ENCODE data around the gene ESRRG.

Gene ESRRG

GRCh38 chr1:216502528-216503162, 220.6 kb downstream of the ESRRG start:
- no peak for DNase-seq (ENCODE audit: low read depth)

DNA sequence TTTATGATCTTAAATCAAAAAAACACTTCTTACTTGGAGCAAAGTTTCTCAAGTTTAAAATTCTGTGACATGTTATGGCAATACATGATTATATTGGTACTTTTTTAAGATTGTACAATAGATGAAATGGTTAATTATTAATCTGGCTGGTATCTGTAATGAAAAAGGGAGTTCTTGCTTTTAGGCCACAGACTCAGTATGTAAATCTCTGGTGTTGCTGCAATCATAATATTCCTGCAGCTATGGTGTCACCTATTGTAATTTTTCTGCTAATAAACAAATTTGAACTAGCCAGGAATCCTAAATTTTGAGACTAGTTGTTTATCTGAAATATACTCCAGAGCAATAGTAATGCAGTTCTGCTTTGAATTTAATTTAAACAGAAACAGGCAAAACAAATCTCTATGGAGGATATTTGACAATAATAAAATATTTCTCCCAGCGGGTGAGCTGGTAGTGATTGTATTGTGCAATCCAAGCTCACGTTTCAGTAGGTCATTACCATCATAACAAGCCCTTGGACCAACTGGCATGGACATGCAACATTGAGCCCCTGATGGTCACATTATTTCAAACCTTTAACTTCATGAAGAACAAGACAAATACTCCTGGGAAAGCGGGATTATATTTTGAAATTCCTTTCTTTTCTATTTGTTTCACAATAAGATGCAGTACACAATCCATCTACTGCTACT, 222.8 kb downstream of the ESRRG start:
- DNase-seq (ENCODE audit: low read depth): no peak

- no peak for DNase-seq (ENCODE audit: low read depth)
Measured at GRCh38 chr1:216499581-216500272, 223.5 kb downstream of the ESRRG start.

DNA sequence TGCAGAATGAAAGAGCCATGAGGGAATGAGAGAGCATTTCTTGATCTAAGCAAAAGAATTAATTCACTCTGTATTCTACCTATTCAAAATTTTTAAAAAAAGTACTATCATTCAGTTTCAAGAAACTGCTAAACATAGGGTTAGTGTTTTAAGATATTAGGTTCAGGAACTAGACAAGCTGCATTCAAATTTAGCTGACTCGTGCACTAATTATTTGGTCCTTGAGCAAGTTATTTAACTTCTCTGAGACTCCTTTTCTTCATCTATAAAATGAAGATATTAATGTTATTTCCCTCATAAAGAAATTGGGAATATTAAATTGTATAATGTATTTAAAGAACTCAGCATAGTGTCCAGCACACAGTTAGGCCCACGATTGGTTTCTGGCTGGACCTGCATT, 225.0 kb downstream of the ESRRG start:
- no peak for DNase-seq (ENCODE audit: low read depth)

DNA sequence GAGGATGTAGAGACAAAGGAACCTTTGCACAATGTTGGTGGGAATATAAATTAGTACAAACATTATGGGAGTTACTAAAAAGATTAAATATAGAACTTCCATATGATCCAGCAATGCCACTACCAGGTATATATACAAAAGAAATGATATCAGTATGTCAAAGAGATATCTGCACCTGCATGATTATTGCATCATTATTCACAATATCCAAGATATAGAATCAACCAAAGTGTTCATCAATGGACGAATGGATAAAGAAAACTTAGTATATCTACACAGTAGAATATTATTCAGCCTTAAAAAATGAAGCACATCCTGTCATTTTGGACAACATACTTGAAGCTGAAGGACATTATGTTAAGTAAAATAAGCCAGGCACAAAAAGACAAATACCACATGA, 238.2 kb downstream of the ESRRG start:
- no peak for DNase-seq (ENCODE audit: low read depth)

DNA sequence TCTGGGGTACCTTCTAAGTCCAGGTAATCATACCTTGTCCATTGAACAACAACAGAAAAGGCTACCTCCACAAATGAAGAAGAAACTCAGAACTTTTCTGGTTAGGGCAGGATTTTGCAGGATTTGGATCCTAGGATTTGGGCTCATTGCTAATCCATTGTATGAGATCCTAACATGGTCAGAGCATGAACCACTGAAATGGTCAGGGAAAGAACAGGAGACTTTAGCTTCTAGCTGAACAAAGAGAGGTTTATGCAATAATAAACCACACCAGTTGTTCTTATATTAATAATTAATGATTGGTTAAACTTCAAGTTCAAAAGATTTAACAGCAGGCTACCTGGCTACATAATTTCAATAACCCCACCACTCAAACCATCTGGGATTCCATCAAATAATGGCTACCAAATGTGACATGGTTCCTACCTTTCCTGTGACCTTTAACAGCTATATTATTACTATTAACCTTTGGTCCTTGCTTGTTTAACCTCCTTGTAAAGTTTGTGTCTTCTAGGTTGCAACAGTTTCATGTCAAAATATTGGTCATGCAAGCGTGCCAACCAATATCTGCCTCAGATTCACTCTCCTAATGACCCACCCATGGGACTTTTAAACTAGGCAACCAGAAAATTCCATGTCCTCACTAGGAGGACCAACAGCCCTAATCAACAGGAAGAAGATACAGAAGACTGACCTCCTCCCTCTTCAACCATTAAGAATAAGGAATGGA, 239.4 kb downstream of the ESRRG start:
- no peak for DNase-seq (ENCODE audit: low read depth)

GRCh38 chr1:216482620-216483019, 240.6 kb downstream of the ESRRG start:
- no peak for DNase-seq (ENCODE audit: low read depth)

DNA sequence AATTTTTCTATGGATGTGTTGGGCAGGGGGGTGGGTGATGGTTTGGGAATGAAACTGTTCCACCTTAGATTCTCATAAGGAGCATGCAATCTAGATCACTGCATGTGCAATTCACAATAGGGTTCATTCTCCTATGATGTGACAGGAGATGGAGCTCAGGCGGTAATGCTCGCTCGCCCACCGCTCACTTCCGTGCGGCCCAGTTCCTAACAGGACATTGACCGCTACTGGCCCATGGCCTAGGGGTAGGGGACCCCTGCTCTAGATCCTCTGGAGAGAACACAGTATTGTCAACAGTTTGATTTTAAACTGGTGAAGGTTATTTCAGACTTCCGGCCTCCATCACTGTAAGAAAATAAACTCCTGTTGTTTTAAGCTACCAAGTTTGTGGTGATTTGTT, 245.0 kb downstream of the ESRRG start:
- no peak for DNase-seq (ENCODE audit: low read depth)

DNA sequence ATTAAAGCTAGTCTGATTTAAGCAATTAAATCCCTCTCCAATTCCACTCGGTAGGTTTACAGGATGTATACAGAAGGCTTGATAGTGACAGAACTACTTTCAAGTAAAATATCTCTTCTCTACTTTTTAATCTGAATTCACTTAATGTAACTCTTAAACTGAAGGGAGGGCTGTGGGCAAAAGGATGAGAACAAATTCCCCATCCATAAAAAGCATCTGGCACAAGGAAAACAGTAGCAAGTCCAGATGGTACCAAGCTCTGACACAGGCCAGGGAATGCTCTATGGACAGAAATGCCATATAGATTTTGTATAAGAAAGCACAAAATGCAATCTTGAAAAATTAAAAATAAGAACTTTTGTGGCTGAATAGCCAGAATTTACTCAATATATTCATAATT, 246.9 kb downstream of the ESRRG start:
- DNase-seq (ENCODE audit: low read depth): no peak

GRCh38 chr1:216475659-216476276, 247.5 kb downstream of the ESRRG start:
- DNase-seq (ENCODE audit: low read depth): no peak

GRCh38 chr1:216466162-216466801, 256.9 kb downstream of the ESRRG start:
- no peak for DNase-seq (ENCODE audit: low read depth)

GRCh38 chr1:216464489-216464888, 258.7 kb downstream of the ESRRG start:
- no peak for DNase-seq (ENCODE audit: low read depth)

DNA sequence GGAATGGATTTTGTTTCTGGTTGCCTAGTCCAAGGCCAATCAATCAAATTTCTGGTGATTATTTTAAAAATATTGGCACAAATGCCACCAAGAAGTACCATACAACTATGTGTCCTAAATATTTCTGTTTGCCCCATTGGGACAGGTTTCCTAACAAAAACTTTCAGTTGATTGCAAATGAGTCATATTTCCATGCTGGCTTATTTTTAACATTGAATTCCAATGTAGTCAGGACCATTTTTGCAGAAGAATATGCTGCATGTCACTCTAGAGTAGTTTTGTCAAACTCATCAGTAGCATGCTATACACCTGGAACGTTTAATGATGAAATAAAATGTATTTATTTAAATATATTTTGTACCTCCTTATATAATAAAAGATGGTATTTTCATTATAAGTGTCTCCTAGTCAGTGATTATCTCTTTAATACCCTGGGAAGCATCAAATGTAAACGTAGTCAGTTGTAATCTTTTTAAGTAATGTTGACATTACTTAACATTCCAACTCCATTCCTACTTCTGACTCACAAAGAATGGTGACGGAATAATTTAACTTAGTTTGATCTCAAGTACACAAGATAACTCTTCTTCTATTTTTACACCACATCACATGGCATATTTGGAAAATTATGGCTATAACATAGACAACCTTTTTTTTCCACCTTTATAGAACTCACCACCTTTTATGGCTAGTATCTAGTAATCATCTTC, 261.0 kb downstream of the ESRRG start:
- no peak for DNase-seq (ENCODE audit: low read depth)

DNA sequence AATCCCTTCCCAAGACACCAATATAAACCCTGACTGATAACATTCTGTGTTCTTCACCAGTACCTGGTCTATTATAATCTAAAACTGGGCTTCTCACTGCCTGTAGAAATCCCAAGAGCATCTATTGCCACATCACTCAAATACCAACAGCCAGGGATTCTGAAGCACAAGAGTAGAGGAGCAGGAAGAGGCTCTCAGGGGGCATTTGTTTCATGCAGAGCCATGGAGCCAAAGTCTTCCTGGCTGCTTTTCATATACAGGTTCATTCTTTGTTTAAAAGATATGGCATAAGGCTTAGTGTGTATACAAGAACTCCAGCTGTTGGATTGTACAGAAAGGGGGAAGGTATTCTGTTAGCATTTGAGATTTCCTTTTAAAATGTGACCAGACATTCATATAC, 261.8 kb downstream of the ESRRG start:
- DNase-seq (ENCODE audit: low read depth): no peak

DNA sequence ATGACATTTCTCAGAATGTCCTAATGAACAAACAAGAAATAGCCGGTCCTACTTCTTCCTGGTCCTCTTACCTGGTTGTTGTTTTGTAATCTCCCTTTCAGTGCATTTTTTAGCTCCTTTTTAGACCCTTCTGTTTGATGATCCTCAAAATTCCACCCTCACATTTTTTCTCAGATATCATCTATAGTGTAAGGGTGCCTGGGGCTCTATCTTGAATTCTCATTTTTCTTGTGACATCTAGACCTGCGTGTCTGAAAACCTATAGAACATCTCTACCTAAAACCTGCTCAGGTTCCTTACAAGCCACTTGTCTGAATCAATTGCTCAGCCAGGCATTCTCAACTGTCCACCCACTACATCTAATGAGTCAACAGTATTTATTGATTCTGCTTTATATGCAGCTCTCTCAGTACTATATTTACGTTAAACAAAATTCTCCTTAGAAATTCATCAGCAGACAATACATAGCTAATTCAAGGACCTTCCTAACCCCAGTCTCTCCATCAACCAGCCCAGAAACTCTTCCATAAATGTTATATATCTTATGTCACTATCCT, 263.5 kb downstream of the ESRRG start:
- DNase-seq (ENCODE audit: low read depth): no peak

DNA sequence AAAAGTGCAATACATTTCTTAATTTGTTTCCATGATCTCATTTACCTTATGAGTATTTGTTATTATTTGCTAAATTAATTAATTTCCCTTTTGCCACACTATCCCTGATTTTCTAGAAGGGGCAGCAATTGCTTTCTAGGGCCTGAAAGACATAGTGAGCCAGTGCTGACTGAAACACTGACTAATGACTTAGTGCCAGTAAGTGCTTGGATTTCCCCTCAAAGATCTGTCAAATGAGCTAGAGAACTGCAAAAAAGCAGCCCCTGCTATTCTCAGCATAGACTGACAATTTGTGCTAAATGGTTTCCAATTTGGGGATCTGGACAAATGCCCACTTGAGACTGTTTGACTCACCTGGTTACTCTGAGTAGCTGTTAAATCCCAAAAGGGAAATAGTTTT, 264.4 kb downstream of the ESRRG start:
- DNase-seq (ENCODE audit: low read depth): no peak

GRCh38 chr1:216457356-216457755, 265.9 kb downstream of the ESRRG start:
- no peak for DNase-seq (ENCODE audit: low read depth)

GRCh38 chr1:216456682-216457081, 266.5 kb downstream of the ESRRG start:
- DNase-seq (ENCODE audit: low read depth): no peak

GRCh38 chr1:216453777-216454176, 269.5 kb downstream of the ESRRG start:
- no peak for DNase-seq (ENCODE audit: low read depth)
